Duodenal mucosa (tissue), 2 donors: Measurements from ENCODE around the gene KRT73.

ENCODE experiments used
- H3K27ac ChIP-seq: one replicate; pipeline ENCODE4 v1.7.0; 2013; ENCODE audit warnings: low read depth, low read length
- H3K27me3 ChIP-seq, 2 donors: one replicate each; pipeline ENCODE4 v1.7.0; 2013; ENCODE audit warnings: low read length in 2 of 2, control low read depth in 1 of 2; ENCODE audit not compliant: insufficient read depth in 2 of 2, control insufficient read depth in 1 of 2
- H3K36me3 ChIP-seq, 2 donors: one replicate each; pipeline ENCODE4 v1.7.0; 2013; ENCODE audit warnings: low read length in 2 of 2, control low read depth in 1 of 2; ENCODE audit not compliant: insufficient read depth in 2 of 2, control insufficient read depth in 1 of 2
- H3K4me1 ChIP-seq, 2 donors: one replicate each; pipeline ENCODE4 v1.7.0; 2013; ENCODE audit warnings: low read length in 2 of 2, control low read depth in 1 of 2; ENCODE audit not compliant: insufficient read depth in 2 of 2, control insufficient read depth in 1 of 2
- H3K4me3 ChIP-seq, 2 donors: one replicate each; pipeline ENCODE4 v1.7.0; 2013; ENCODE audit warnings: low read length in 2 of 2, low read depth in 1 of 2
- H3K9ac ChIP-seq, 2 donors: one replicate each; pipeline ENCODE4 v1.7.0; 2013; ENCODE audit warnings: low read length in 2 of 2, low read depth in 1 of 2
- H3K9me3 ChIP-seq, 2 donors: one replicate each; pipeline ENCODE4 v1.7.0; 2013; ENCODE audit warnings: low read length in 2 of 2, control low read depth in 1 of 2; ENCODE audit not compliant: control insufficient read depth in 1 of 2

Gene KRT73

DNA sequence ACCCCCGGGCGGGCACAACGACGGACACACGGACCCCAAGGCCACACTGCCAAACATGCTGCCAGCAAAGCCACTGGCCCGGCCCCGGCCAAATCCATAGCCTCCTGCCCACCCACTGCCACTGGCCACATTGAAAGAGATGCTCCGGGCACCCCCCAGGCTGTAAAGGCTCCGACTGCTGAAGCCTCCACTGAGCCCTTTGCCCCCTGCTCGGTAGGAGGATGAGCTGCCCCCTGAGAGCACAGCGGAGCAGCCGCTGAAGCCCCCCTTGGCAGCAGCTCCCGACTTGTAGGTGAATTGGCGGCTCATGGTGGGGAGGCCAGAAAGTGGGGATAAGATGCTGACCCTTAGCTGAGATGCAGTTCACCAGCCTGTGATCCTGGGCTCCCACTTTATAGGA lies at the start of gene KRT73:
Gene KRT73, minus strand, starts transcription at position 344 of the 400 bp plus-strand sequence. Its CDS starts 35 bp downstream, at position 309.
- peaks cover 8 to 14% of the 10 kb centered on the region in 2 donors for H3K4me1 ChIP-seq
- no peak within 1 kb of the TSS for H3K27ac ChIP-seq
- no peak within 1 kb of the TSS for H3K9ac ChIP-seq
- no peaks in the 10 kb centered on the region for H3K36me3 ChIP-seq
- no peak within 1 kb of the TSS for H3K4me3 ChIP-seq
- H3K27me3 ChIP-seq: no peaks in the 10 kb centered on the region
- H3K9me3 ChIP-seq: no peaks in the 10 kb centered on the region

DNA sequence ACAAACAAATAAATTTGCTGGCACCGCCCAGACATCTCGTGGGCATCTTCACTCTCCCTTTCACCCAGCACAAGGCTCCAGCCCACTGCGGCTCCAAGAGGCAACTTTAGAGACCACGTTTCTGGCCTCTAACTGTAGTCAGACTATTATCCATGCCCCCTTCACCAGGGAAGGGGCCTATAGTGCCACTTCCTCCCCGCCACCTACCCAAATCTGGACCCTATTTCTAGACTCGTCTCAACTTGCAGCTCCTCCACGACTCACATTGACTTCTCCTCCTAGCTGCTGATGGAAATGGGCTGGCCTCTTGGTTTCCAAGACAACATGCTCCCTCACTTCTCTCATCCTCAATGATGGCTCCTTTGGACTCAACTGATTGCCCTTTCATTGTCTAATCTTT lies 49.6 kb upstream of the KRT73 start:
- Histone ChIP-seq H3K9me3 (no peaks in the 10 kb centered on the region), H3K4me3 (no peak overlapping the region), H3K4me1 (no peaks in the 10 kb centered on the region), H3K9ac (no peak overlapping the region), H3K27me3 (no peaks in the 10 kb centered on the region), H3K27ac (no peak overlapping the region), H3K36me3 (no peaks in the 10 kb centered on the region)

DNA sequence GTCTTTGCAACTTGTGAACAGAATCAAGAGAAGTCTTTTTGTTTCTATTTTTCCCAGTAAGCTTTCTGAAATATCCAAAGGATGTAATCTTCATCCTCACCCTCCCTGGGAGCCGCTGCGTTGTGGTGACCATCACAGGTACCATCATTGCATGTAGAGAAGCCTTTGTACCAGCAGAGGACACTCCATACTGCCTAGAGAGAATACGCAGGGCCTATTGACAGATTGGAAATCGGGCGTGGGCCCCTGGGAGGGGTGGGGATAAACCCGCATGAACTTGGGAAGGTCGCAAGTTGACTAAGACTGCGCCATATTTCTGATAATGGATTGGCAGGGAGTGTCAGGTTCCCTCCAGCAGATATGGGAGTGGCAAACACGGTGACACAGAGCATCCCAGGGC lies 49.1 kb upstream of the KRT73 start:
- no peaks in the 10 kb centered on the region for H3K27me3 ChIP-seq
- H3K9ac ChIP-seq: no peak overlapping the region
- no peaks in the 10 kb centered on the region for H3K36me3 ChIP-seq
- no peak overlapping the region for H3K27ac ChIP-seq
- H3K4me1 ChIP-seq: no peaks in the 10 kb centered on the region
- H3K4me3 ChIP-seq: no peak overlapping the region
- H3K9me3 ChIP-seq: no peaks in the 10 kb centered on the region

DNA sequence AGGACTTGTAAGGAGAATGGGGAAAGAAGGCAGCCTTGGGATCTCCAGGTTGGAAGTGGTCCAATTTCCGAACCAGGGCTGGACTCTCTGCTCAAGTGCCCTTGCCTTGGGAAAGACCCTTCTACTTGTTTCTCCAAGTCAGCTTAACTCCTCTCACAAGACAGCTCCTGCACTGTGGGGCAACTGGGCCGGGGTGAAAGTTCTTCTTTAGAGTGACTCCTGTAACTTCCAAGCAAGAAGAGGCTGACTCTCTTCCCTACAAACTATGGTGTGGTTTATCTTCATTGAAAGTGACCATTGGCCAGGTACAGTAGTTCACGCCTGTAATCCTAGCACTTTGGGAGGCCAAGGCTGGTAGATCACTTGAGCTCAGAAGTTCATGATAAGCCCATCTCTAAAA lies 48.1 kb upstream of the KRT73 start:
- Histone ChIP-seq H3K9ac (no peak overlapping the region), H3K4me1 (no peaks in the 10 kb centered on the region), H3K27ac (no peak overlapping the region), H3K4me3 (no peak overlapping the region), H3K27me3 (no peaks in the 10 kb centered on the region), H3K36me3 (no peaks in the 10 kb centered on the region), H3K9me3 (no peaks in the 10 kb centered on the region)

DNA sequence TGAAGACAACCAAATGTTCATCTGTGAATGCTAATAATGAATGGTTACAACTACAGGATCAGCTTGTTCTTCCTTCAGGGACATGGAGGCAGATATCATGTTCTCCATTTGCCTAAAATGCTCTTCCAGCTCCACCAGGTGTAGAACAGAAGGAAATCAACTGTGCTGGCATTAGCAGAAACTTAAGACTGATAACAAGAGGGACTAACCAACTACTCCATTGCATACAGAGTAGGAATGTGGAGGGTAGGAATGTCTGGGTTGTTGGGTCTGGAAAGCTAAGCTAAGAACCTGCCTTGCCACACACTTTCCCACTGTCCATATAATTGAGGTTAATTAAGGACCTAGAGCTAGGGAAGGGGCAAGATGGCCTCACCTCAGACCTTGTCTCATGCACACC lies 45.1 kb upstream of the KRT73 start:
- Histone ChIP-seq H3K36me3 (no peaks in the 10 kb centered on the region), H3K4me1 (peaks cover 10 to 14% of the 10 kb centered on the region in 2 donors), H3K9ac (no peak overlapping the region), H3K9me3 (no peaks in the 10 kb centered on the region), H3K27ac (no peak overlapping the region), H3K27me3 (no peaks in the 10 kb centered on the region), H3K4me3 (no peak overlapping the region)

DNA sequence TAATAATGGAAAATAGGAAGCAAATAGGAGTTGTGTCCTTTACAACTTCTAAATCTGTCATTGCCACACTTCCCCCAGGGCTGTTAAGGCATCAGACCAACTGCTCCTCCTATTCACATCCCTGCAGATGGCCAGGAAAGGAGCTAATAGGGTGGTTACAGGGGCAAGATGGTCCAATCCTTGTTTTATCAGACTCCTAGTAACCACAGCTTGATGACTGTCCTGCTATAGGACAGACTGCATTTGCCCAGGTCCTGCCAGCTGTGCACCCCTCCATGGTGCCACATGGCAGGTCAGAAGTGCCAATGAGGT lies 44.5 kb upstream of the KRT73 start:
- Histone ChIP-seq H3K9ac (no peak overlapping the region), H3K4me1 (peaks cover 10 to 19% of the 10 kb centered on the region in 2 donors), H3K27ac (no peak overlapping the region), H3K27me3 (no peaks in the 10 kb centered on the region), H3K4me3 (no peak overlapping the region), H3K36me3 (no peaks in the 10 kb centered on the region), H3K9me3 (no peaks in the 10 kb centered on the region)

DNA sequence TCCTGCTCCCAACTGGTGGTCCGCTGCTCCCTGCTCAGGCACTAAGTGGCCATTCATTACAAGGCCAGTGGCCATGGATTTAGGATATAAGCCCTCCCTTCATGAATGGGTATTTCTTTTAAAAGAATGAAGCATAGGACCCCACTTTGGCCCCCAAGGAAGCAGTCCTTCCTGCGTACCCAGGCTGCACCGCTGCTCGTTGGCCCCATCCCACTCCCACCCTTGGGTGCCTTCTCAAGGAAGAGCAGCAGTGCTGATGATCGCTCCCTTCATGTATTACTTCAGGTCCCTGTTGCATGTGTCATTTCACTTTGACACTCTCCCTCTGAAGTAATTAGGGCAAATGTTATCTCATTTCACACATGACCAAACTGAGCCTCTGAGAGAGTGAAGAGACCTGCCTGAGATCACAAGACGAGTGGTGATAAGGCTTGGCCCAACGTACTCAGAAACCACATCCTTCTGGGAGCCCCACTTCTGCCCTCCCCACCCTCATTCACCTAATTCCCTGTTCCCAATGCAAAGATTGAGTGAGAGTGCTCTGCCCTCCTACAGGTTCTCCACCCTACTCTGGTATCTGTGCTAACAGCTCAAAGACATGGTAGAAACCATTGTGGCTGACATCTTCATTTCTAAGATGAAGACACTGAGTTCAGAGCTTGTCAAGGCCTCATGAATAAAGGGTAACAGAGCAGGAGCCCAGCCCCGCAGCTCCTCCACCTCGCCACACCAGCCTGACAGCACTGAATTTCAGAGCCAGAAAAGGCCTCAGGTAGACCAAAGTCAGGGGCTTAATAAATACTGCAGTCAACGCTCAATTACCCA lies 43.9 kb upstream of the KRT73 start:
- no peaks in the 10 kb centered on the region for H3K36me3 ChIP-seq
- peaks cover 16 to 25% of the 10 kb centered on the region in 2 donors for H3K4me1 ChIP-seq
- H3K9ac ChIP-seq: no peak overlapping the region
- no peaks in the 10 kb centered on the region for H3K9me3 ChIP-seq
- no peak overlapping the region for H3K4me3 ChIP-seq
- H3K27ac ChIP-seq: no peak overlapping the region
- H3K27me3 ChIP-seq: no peaks in the 10 kb centered on the region

DNA sequence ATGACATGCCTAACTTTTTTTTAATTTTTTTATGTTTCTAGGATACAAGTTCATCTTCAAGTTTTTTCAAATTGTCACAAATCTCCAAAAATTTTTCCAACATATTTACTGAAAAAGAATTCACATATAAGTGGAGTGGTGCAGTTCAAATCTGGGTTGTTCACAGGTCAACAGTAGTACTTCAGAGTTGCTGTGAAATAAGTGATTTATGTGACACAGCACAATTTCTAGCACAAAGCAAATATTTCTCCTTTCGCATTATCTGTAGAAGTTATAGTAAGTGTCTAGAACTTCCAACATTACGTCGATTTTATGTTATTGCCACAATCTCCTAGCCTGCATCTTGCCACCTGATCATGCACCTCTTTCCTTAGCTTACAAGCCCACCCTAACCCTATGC lies 43.3 kb upstream of the KRT73 start:
- Histone ChIP-seq H3K27me3 (no peaks in the 10 kb centered on the region), H3K36me3 (no peaks in the 10 kb centered on the region), H3K27ac (no peak overlapping the region), H3K4me1 (peaks cover 18 to 30% of the 10 kb centered on the region in 2 donors), H3K9me3 (no peaks in the 10 kb centered on the region), H3K4me3 (no peak overlapping the region), H3K9ac (no peak overlapping the region)

DNA sequence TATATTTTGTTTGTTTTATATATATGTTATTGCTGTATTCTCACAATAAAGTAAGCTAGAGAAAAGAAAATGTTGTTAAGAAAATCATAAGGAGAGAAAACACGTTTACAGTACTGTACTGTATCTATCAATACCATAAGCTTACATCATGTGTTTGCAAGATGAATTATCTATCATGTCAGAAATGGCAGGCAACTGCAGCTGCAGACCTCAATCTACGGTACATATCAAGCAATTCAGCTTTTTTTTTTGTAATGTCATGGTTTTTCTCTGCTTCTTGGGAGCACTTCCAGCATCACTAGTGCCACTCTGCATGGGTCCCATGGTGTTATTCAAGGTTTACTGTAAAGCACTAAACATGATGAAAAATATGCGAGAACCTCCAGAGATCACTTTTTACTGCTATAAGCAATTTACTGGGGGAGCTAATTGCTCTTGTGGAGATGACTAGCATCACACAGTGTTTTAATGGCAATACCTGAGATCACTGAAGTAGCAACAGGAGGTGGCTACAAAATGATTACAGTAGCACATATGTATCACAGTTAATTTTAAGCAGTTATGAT lies 42.7 kb upstream of the KRT73 start:
- H3K27ac ChIP-seq: no peak overlapping the region
- H3K9ac ChIP-seq: no peak overlapping the region
- peaks cover 25 to 37% of the 10 kb centered on the region in 2 donors for H3K4me1 ChIP-seq
- no peaks in the 10 kb centered on the region for H3K36me3 ChIP-seq
- H3K27me3 ChIP-seq: no peaks in the 10 kb centered on the region
- no peak overlapping the region for H3K4me3 ChIP-seq
- no peaks in the 10 kb centered on the region for H3K9me3 ChIP-seq

DNA sequence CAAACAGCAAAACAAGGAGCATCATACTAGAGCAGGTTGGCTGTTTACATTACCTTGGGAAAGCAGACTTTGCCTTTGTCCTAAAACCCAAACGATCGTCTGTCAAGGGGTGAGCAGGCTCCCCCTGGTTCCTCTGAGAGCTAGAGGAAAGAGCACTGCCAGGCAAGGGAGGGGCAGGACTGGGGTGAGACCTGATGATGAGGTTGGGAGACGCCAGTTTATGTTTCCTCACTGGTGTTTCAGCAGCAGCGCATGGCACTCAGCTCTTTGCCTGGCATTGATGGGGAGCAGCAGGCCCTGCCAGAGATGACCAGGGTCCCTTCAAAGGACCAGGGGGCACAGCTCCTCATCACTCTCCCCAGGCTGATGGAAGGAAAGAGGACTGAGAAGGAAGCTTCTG lies 41.6 kb upstream of the KRT73 start:
- H3K4me3 ChIP-seq: no peak overlapping the region
- no peak overlapping the region for H3K9ac ChIP-seq
- H3K4me1 ChIP-seq: peaks cover 35 to 47% of the 10 kb centered on the region in 2 donors
- no peaks in the 10 kb centered on the region for H3K9me3 ChIP-seq
- H3K27ac ChIP-seq: no peak overlapping the region
- H3K36me3 ChIP-seq: no peaks in the 10 kb centered on the region
- no peaks in the 10 kb centered on the region for H3K27me3 ChIP-seq
